Measurements from ENCODE around the gene TOMM40. TPM values are rescaled to one million over a fixed set of nuclear protein-coding genes. Genes with fewer than 3 reads are reported as not detected.

The TOMM40 gene
- total and polyA plus RNA-seq, 2 of the 13 experiments (the other 11 are each of a cell fraction or from before 2014, with no cell fraction given): 72.0 to 110 TPM

DNA sequence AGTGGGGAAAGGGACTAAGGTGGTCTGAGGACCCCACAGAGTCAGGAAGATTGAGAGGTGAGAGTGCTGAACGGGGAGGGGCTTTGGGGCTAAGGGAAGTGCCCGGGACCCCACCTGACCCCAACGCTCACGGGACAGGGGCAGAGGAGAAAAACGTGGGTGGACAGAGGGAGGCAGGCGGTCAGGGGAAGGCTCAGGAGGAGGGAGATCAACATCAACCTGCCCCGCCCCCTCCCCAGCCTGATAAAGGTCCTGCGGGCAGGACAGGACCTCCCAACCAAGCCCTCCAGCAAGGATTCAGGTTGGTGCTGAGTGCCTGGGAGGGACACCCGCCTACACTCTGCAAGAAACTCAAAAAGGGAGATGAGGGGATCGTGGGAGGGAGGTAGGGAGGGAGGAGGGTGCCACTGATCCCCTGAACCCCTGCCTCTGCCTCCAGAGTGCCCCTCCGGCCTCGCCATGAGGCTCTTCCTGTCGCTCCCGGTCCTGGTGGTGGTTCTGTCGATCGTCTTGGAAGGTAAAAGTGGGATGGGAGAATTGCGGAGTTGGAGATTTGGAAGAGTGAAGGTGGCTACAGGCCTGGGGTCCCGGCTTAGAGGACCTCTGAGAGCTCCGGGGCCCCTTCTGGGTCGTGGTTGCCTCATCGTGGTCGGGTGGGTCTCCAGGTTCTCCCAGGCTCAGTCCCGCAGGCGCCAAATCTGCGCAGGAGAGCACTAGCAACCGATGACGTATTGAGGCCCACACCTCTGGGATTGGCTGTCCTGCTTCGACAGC, 23.6 kb downstream of the TOMM40 start, which contains the start of gene APOC1 (continued):
- TF ChIP-seq, protein P1, sequence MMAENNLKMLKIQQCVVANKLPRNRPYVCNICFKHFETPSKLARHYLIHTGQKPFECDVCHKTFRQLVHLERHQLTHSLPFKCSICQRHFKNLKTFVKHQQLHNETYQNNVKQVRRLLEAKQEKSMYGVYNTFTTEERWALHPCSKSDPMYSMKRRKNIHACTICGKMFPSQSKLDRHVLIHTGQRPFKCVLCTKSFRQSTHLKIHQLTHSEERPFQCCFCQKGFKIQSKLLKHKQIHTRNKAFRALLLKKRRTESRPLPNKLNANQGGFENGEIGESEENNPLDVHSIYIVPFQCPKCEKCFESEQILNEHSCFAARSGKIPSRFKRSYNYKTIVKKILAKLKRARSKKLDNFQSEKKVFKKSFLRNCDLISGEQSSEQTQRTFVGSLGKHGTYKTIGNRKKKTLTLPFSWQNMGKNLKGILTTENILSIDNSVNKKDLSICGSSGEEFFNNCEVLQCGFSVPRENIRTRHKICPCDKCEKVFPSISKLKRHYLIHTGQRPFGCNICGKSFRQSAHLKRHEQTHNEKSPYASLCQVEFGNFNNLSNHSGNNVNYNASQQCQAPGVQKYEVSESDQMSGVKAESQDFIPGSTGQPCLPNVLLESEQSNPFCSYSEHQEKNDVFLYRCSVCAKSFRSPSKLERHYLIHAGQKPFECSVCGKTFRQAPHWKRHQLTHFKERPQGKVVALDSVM (CRISPR knock-in tag; IDR thresholded peaks at IDR 0.05): 0 out of 2 replicates have a peak, but pooled peaks have one; percentile 13
- TF ChIP-seq, protein P2, sequence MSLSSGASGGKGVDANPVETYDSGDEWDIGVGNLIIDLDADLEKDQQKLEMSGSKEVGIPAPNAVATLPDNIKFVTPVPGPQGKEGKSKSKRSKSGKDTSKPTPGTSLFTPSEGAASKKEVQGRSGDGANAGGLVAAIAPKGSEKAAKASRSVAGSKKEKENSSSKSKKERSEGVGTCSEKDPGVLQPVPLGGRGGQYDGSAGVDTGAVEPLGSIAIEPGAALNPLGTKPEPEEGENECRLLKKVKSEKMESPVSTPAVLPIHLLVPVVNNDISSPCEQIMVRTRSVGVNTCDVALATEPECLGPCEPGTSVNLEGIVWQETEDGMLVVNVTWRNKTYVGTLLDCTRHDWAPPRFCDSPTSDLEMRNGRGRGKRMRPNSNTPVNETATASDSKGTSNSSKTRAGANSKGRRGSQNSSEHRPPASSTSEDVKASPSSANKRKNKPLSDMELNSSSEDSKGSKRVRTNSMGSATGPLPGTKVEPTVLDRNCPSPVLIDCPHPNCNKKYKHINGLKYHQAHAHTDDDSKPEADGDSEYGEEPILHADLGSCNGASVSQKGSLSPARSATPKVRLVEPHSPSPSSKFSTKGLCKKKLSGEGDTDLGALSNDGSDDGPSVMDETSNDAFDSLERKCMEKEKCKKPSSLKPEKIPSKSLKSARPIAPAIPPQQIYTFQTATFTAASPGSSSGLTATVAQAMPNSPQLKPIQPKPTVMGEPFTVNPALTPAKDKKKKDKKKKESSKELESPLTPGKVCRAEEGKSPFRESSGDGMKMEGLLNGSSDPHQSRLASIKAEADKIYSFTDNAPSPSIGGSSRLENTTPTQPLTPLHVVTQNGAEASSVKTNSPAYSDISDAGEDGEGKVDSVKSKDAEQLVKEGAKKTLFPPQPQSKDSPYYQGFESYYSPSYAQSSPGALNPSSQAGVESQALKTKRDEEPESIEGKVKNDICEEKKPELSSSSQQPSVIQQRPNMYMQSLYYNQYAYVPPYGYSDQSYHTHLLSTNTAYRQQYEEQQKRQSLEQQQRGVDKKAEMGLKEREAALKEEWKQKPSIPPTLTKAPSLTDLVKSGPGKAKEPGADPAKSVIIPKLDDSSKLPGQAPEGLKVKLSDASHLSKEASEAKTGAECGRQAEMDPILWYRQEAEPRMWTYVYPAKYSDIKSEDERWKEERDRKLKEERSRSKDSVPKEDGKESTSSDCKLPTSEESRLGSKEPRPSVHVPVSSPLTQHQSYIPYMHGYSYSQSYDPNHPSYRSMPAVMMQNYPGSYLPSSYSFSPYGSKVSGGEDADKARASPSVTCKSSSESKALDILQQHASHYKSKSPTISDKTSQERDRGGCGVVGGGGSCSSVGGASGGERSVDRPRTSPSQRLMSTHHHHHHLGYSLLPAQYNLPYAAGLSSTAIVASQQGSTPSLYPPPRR (CRISPR knock-in tag; IDR thresholded peaks at IDR 0.05; ENCODE audit: borderline replicate concordance): peak; percentile 52; the same call in 1 of the 2 replicates
- TF ChIP-seq, protein P3, sequence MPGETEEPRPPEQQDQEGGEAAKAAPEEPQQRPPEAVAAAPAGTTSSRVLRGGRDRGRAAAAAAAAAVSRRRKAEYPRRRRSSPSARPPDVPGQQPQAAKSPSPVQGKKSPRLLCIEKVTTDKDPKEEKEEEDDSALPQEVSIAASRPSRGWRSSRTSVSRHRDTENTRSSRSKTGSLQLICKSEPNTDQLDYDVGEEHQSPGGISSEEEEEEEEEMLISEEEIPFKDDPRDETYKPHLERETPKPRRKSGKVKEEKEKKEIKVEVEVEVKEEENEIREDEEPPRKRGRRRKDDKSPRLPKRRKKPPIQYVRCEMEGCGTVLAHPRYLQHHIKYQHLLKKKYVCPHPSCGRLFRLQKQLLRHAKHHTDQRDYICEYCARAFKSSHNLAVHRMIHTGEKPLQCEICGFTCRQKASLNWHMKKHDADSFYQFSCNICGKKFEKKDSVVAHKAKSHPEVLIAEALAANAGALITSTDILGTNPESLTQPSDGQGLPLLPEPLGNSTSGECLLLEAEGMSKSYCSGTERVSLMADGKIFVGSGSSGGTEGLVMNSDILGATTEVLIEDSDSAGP (CRISPR knock-in tag; IDR thresholded peaks at IDR 0.05; ENCODE audit: borderline replicate concordance): peak; percentile 44; the same call in 1 of the 2 replicates
- TF ChIP-seq, protein P4, sequence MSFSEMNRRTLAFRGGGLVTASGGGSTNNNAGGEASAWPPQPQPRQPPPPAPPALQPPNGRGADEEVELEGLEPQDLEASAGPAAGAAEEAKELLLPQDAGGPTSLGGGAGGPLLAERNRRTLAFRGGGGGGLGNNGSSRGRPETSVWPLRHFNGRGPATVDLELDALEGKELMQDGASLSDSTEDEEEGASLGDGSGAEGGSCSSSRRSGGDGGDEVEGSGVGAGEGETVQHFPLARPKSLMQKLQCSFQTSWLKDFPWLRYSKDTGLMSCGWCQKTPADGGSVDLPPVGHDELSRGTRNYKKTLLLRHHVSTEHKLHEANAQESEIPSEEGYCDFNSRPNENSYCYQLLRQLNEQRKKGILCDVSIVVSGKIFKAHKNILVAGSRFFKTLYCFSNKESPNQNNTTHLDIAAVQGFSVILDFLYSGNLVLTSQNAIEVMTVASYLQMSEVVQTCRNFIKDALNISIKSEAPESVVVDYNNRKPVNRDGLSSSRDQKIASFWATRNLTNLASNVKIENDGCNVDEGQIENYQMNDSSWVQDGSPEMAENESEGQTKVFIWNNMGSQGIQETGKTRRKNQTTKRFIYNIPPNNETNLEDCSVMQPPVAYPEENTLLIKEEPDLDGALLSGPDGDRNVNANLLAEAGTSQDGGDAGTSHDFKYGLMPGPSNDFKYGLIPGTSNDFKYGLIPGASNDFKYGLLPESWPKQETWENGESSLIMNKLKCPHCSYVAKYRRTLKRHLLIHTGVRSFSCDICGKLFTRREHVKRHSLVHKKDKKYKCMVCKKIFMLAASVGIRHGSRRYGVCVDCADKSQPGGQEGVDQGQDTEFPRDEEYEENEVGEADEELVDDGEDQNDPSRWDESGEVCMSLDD (CRISPR knock-in tag; IDR thresholded peaks at IDR 0.05; ENCODE audit: borderline replicate concordance): 0 out of 2 replicates have a peak, but pooled peaks have one; percentile 22
- TF ChIP-seq, protein P5, sequence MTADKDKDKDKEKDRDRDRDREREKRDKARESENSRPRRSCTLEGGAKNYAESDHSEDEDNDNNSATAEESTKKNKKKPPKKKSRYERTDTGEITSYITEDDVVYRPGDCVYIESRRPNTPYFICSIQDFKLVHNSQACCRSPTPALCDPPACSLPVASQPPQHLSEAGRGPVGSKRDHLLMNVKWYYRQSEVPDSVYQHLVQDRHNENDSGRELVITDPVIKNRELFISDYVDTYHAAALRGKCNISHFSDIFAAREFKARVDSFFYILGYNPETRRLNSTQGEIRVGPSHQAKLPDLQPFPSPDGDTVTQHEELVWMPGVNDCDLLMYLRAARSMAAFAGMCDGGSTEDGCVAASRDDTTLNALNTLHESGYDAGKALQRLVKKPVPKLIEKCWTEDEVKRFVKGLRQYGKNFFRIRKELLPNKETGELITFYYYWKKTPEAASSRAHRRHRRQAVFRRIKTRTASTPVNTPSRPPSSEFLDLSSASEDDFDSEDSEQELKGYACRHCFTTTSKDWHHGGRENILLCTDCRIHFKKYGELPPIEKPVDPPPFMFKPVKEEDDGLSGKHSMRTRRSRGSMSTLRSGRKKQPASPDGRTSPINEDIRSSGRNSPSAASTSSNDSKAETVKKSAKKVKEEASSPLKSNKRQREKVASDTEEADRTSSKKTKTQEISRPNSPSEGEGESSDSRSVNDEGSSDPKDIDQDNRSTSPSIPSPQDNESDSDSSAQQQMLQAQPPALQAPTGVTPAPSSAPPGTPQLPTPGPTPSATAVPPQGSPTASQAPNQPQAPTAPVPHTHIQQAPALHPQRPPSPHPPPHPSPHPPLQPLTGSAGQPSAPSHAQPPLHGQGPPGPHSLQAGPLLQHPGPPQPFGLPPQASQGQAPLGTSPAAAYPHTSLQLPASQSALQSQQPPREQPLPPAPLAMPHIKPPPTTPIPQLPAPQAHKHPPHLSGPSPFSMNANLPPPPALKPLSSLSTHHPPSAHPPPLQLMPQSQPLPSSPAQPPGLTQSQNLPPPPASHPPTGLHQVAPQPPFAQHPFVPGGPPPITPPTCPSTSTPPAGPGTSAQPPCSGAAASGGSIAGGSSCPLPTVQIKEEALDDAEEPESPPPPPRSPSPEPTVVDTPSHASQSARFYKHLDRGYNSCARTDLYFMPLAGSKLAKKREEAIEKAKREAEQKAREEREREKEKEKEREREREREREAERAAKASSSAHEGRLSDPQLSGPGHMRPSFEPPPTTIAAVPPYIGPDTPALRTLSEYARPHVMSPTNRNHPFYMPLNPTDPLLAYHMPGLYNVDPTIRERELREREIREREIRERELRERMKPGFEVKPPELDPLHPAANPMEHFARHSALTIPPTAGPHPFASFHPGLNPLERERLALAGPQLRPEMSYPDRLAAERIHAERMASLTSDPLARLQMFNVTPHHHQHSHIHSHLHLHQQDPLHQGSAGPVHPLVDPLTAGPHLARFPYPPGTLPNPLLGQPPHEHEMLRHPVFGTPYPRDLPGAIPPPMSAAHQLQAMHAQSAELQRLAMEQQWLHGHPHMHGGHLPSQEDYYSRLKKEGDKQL (CRISPR knock-in tag; IDR thresholded peaks at IDR 0.05; ENCODE audit: low read depth): 0 out of 2 replicates have a peak, but pooled peaks have one; percentile 5
- TF ChIP-seq, protein P6, sequence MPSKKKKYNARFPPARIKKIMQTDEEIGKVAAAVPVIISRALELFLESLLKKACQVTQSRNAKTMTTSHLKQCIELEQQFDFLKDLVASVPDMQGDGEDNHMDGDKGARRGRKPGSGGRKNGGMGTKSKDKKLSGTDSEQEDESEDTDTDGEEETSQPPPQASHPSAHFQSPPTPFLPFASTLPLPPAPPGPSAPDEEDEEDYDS (CRISPR knock-in tag; IDR thresholded peaks at IDR 0.05): peak; percentile 89
- TF ChIP-seq CREM (IDR thresholded peaks at IDR 0.05): peak; percentile 94
- TF ChIP-seq CREM (CRISPR knock-in tag; IDR thresholded peaks at IDR 0.05): peak; percentile 59; the same call in 1 of the 2 replicates
- TF ChIP-seq ZC3H13 (CRISPR knock-in tag; IDR thresholded peaks at IDR 0.05): peak; percentile 85

Measured in HepG2 (cell line).